Measurements from ENCODE around the gene CD163. TPM values are rescaled to one million over a fixed set of nuclear protein-coding genes. Genes with fewer than 3 reads are reported as not detected.

The CD163 gene
- total RNA-seq, 1 donor from 2014 or later = 0.25 TPM

- TF ChIP-seq, protein P1, sequence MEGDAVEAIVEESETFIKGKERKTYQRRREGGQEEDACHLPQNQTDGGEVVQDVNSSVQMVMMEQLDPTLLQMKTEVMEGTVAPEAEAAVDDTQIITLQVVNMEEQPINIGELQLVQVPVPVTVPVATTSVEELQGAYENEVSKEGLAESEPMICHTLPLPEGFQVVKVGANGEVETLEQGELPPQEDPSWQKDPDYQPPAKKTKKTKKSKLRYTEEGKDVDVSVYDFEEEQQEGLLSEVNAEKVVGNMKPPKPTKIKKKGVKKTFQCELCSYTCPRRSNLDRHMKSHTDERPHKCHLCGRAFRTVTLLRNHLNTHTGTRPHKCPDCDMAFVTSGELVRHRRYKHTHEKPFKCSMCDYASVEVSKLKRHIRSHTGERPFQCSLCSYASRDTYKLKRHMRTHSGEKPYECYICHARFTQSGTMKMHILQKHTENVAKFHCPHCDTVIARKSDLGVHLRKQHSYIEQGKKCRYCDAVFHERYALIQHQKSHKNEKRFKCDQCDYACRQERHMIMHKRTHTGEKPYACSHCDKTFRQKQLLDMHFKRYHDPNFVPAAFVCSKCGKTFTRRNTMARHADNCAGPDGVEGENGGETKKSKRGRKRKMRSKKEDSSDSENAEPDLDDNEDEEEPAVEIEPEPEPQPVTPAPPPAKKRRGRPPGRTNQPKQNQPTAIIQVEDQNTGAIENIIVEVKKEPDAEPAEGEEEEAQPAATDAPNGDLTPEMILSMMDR (IDR thresholded peaks at IDR 0.05; ENCODE audit: insufficient read depth, low read length, poor library complexity, severe bottlenecking) = no peak
- Histone ChIP-seq H3K36me3 (ENCODE audit: control insufficient read depth, insufficient read depth, low read length) (no peaks in the 10 kb centered on the region), H3K4me3 (ENCODE audit: low read depth, low read length) (no peak overlapping the region), H3K27me3 (ENCODE audit: control insufficient read depth, insufficient read depth, low read length) (no peaks in the 10 kb centered on the region)
- DNase-seq (ENCODE audit: low read depth) = no peak
Observed at GRCh38 chr12:7495136-7495535, 8.4 kb downstream of the CD163 start.

GRCh38 chr12:7493006-7493405, 10.6 kb downstream of the CD163 start:
- Histone ChIP-seq H3K36me3 (ENCODE audit: control insufficient read depth, insufficient read depth, low read length) (no peaks in the 10 kb centered on the region), H3K4me3 (ENCODE audit: low read depth, low read length) (no peak overlapping the region), H3K27me3 (ENCODE audit: control insufficient read depth, insufficient read depth, low read length) (no peaks in the 10 kb centered on the region)
- no peak for DNase-seq (ENCODE audit: low read depth)
- TF ChIP-seq, protein P1 (IDR thresholded peaks at IDR 0.05; ENCODE audit: insufficient read depth, low read length, poor library complexity, severe bottlenecking) = no peak

DNA sequence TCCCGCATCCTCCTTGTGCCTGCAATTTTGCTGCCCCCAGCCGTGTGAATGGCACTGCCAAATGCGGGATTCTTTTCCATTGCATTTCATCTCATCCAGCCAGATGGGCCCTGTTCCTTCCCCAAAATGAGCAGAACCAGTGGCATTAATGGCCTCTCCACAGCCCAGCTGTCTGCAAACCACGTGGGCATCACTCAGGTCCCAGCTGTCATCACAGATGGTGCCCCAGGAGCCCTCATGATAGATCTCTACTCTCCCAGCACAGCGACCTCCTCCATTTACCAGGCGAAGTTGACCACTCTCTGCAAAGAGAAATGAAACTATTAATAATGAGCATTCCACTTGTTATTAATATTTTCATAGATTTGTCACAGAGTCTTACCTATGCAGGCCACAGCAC, 17.1 kb downstream of the CD163 start:
- no peak for DNase-seq (ENCODE audit: low read depth)
- Histone ChIP-seq H3K27me3 (ENCODE audit: control insufficient read depth, insufficient read depth, low read length) (no peaks in the 10 kb centered on the region), H3K36me3 (ENCODE audit: control insufficient read depth, insufficient read depth, low read length) (no peaks in the 10 kb centered on the region), H3K4me3 (ENCODE audit: low read depth, low read length) (no peak overlapping the region)
- TF ChIP-seq, protein P1 (IDR thresholded peaks at IDR 0.05; ENCODE audit: insufficient read depth, low read length, poor library complexity, severe bottlenecking) = no peak

GRCh38 chr12:7485095-7485494, 18.5 kb downstream of the CD163 start:
- TF ChIP-seq, protein P1 (IDR thresholded peaks at IDR 0.05; ENCODE audit: insufficient read depth, low read length, poor library complexity, severe bottlenecking) = no peak
- H3K36me3 ChIP-seq (ENCODE audit: control insufficient read depth, insufficient read depth, low read length) = no peaks in the 10 kb centered on the region
- H3K4me3 ChIP-seq (ENCODE audit: low read depth, low read length) = no peak overlapping the region
- H3K27me3 ChIP-seq (ENCODE audit: control insufficient read depth, insufficient read depth, low read length) = no peaks in the 10 kb centered on the region
- DNase-seq (ENCODE audit: low read depth) = no peak

- H3K36me3 ChIP-seq (ENCODE audit: control insufficient read depth, insufficient read depth, low read length) = no peaks in the 10 kb centered on the region
- no peak for DNase-seq (ENCODE audit: low read depth)
- TF ChIP-seq, protein P1 (IDR thresholded peaks at IDR 0.05; ENCODE audit: insufficient read depth, low read length, poor library complexity, severe bottlenecking) = no peak
Observed at GRCh38 chr12:7483343-7483742, 20.2 kb downstream of the CD163 start.

DNA sequence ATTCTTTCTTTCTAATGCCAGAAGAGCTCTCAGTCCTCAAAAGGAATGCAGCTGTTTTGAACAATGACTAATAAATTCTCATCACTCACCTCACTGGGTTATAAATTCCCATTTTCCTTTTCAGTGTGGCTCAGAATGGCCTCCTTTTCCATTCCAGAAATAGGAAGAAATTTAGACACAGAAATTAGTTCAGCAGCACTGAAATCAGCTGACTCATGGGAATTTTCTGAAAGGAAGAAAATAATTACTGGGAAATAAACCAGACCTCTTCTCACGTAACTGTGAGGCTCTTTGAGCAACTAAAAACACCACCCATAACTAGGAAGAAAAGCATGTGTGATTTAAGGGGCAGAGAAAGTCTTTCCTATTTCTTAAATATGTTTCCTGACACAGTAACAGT, 23.8 kb downstream of the CD163 start:
- Histone ChIP-seq H3K36me3 (ENCODE audit: control insufficient read depth, insufficient read depth, low read length) (no peaks in the 10 kb centered on the region), H3K27me3 (ENCODE audit: control insufficient read depth, insufficient read depth, low read length) (no peaks in the 10 kb centered on the region), H3K4me3 (ENCODE audit: low read depth, low read length) (no peak overlapping the region)
- no peak for DNase-seq (ENCODE audit: low read depth)
- TF ChIP-seq, protein P1 (IDR thresholded peaks at IDR 0.05; ENCODE audit: insufficient read depth, low read length, poor library complexity, severe bottlenecking) = no peak

More at GRCh38 chr12:7483343-7483742, 20.2 kb downstream of the CD163 start:
- Histone ChIP-seq H3K27me3 (ENCODE audit: control insufficient read depth, insufficient read depth, low read length) (no peaks in the 10 kb centered on the region), H3K4me3 (ENCODE audit: low read depth, low read length) (no peak overlapping the region)

All from kidney epithelial cell (primary cell).